TTC549 (cell line): ENCODE data around the gene GPR18.
"Not testable (repeated sequence)": the region's sequence is repeated elsewhere in the genome, so short reads cannot be mapped to it uniquely, and the experiment has no call there.

ENCODE experiments used
- FAIRE-seq: peaks from 2 replicates; lab custom pipeline; 2012; peaks lifted over from hg19 to GRCh38; lab: Jason Lieb, UNC

Gene GPR18

DNA sequence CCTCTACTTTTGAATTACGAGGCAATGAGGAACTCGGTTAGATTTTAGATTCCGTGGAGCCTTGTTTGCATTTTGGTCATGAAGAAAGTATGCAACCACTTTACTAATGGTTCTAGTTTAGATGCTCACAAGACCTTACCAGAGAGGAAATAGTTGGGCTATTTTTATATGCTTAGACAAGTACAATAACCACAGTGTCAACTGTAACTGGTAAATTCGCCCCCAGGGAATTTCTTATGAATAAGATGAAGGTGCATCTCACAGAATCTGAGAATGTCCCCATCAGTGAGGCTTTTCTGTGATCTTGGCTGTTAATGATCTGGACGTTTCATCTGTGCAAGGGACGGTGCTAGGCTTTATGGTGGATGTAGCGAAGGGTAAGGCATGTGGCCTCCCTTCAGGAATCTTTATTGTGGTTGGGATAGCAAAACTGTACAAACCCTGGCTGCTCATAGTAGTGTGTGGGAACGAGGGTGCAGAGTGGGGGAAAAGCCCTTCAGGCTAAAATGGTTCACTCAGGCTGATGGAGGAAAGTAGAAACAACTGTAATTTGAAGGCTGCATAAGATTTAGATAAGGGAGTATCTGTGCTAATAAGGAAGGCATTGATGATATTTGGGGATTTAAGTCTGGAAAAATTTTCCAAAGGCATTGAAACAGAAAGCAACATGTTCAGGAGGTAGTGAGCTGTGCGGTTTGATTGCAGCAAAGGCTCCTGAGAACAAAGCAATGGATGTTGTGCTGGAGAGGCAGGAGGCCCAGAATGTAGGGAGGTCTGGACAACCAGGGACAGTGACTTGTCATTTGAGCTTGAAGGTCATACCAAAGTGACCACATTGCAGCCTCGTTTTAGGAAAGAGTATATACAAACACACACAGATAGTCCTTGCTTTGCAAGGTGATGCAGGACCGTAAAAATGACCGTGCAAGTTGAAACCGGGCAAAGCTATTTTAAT, 29.2 kb downstream of the GPR18 start:
- FAIRE-seq = no peak

DNA sequence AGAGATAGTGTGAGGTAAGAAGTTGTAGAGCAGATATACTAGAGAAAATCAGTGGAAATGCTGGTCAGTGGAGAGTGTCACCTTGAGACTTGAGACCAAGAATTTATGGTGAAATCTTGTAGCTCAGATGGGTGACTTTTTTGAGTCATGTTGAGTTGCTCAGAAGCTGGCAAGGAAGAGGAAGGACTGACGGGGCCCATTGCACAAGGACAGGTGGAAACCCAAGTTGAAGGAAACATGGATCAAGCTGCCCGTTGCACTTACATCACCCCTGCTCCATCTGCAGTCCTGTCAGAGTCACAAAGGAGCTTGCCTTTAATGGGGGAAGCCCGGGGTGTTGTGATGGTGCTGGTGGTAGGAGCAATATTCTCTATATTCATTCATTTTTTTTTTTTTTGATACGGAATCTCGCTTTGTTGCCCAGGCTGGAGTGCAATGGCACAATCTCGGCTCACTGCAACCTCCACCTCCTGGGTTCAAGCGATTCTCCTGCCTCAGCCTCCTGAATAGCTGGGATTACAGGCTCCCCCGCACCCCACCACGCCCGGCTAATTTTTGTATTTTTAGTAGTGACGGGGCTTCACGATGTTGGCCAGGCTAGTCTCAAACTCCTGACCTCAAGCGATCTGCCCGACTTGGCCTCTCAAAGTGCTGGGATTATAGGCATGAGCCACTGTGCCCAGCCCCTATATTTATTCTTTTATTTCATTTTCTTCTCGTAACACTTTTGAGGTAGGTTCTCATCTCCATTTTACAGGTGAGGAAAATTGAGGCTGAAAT, 30.1 kb downstream of the GPR18 start:
- no peak for FAIRE-seq

DNA sequence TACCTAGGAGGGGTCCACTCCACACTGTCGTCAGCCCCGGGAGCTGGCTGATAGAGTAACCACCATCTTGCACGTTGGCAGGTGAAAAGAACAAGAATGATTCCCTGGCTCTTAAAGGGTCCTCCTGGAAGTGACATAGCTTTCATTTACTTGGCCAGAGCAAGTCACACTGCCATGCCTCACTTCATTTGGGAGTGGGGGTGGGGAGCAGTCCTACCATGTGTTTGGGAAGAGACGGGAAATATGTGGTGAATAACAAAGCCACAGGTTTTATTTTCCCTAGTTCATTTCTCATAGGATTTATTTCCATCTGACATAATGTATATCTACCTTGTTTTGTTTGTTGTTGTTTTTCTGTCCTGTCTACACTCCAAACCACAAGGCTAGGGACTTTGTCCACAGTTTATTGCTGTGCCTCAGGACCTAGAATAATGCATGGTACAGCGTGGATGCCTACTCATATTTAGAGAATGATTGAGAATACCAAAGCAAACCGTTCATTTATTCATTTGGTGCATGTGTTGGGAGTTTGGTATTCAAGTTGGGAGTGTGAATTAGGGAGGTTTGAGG, 30.8 kb downstream of the GPR18 start:
- no peak for FAIRE-seq

DNA sequence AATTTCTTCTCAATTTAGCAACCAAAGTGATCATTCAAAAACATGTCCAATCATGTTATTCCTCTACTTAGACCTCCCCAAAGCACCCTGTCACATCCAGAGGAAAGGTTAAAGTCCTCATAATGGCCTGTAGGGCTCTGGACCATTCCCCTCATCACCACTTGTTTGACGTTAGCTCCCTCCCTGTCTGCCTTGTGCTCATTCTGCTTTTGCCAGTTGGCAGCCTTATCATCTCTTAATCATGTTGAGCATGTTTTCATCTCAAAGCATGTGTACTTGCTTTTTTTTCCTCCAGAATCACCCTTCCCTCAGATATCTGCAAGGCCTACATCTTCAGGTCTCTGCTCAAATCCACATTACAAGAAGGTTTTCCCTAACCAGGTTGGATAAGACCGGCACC, 31.7 kb downstream of the GPR18 start:
- FAIRE-seq = no peak

DNA sequence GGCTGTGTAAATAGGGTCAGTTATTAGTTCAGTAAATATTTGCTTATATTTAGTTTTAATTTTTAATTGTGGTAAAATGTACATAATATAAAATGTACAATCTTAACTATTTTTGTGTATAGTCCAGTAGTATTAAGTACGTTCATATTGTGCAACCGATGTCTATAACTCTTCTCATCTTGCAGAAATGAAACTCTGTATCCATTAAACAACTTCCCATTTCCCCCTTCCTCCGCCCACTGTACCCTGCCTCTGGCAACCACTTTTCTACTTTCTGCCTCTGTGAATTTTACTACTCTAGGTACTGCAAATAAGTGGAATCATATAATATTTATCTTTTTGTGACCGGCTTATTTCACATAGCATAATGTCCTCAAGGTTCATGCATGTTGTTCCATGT, 33.1 kb downstream of the GPR18 start:
- no peak for FAIRE-seq

DNA sequence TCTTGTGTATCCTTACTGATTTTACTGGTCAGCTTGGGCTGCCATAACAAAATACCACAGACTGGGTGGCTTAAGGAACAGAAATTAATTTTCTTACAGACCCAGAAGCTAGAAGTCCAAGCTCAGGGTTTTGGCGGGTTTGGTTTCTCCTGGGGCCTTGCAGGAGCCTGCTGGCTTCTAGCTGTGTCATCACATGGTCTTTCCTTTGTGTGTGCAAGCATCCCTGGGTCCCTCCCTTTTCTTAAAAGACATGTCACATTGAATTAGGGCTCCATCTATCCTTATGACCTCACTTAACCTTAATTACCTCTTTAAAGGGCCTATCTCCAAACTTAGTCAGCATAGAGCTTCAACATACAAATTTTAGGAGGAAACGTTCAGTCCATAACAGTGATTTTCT, 34.2 kb downstream of the GPR18 start:
- FAIRE-seq = no peak

DNA sequence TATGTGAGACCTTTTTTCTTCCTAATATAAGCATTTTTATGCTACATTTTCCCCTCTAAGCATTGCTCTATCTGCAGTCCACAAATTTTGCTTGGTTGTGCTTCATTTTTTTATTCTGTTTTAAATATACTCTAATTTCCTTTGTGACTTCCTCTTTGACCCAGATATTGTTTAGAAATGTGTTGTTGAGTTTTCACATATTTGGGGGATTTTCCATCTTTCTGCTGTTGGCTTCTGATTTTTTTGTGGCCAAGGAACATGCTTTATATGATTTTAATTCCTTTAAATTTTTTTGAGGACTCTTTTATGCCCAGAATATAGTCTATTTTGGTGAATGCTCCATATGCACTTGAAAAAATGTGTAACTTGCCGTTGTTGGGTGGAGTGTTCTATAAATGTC, 34.6 kb downstream of the GPR18 start:
- FAIRE-seq = no peak

DNA sequence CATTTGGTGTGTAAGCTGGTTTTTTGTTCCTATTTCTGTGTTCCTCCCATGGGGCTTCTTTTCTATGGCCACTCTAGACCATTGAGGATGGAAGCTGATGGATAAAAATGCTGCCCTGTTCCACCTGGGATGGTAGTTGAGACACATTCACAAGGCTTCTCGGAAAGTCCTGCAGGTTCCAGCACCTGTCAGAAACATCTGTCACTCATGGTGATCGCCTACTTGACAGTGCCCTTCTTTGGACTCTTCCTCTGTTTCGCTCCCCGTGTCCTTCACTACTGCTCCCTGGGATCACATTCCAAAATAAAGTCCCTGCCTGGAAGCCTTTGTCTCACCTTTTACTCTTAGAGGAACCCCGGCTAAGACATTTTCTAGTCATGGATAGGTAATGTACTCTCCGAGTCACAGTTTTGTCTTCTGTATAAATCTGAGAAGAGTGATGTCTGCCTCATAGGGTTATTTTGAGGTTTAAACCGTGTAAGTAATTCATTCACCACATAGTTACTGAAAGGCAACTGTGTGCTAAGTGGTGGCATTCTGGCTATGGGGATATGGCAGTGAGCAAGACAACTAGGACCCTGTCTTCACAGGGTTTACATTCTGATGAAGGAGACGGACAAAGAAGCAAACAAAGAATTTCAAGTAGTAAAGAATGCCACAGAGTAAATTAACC, 36.5 kb downstream of the GPR18 start:
- FAIRE-seq = no peak

DNA sequence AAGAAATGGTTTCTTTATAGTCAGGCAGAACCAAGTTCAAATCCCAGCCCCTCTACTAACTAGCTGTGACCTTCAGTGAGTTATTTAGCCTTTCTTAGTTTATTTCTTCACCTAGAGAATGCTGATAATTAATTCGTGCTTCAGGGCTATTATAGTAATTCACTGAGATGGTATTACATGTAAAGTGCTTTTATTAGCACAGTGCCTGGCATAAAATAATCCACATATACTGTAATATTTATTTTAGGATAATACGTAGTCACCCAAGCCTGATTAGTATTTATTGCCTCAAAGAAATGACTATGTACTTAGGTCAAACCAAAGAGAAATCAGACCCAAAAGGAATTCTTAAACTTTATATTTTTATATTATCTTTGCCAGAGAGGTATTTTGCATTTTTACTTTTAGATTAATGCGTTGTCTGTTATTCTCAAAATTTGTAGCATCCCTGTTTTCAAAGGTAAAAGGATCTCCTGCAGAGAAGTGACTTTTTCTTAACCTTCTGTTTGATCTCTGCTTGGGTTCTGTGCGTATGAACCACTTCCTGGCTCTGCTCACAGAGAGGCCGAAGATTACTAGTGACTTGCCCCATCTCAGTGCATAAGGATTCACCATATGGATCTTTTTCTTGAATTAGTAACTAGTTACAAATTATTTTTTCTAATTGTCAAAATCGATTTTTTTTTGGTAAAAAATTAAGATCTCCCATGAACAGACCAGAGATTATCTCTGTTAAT, 37.8 kb downstream of the GPR18 start:
- no peak for FAIRE-seq

DNA sequence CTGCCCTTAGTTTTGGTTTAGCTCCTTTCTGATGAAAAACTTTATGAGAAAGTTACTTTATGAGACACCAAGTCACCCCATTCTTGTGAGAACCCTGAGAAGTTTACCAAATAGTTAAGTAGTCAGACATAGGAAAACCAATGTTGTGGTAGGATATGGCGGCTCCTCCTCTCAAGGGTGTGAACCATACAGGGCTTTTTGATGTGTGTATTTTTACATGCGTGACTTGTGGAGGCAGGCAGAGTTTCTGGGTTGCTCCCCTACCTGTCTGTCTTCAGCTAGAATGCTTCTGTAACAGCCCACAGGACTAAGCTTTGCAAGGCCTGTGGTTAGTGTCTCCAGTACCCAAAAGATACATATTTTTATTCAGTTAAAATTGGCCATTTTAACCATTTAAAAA, 39.2 kb downstream of the GPR18 start:
- no peak for FAIRE-seq

DNA sequence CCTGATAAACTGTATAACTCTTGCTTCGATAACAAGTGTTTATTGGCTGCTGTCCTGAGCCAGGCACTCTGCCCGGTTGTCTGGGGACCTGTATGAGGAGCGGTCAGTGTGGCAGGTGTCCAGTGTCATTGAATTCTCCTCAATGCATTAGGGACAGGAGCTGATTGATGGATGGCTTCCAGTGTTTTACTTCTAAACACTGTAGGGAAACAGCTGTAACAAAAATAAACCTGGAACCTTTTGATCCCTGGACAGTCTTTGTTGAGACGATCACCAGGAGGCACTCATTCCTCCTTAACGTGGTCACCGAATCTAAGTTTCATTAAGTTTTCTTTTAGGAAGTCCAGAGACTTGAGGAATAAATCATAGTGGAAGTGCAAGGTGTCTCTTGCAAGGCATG, 39.6 kb downstream of the GPR18 start:
- no peak for FAIRE-seq

DNA sequence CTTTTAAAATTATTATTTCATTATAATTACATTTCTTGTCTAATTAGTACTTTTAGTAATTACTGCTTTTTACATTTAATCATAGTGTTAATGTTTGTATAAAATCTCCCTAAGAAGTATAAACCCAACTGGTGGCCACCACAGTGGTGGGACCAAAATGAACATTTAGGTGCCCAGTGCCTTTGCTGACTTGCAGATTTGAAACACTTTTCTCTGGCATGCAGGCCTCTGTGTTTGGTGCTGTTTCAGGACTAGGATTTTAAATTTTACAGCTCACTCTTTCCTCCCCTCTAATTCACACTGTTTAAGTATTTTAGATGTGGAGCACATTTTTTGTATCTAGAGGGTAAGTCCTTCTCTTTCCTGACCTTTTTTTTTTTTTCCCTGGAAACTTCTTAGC, 40.1 kb downstream of the GPR18 start:
- FAIRE-seq = no peak

DNA sequence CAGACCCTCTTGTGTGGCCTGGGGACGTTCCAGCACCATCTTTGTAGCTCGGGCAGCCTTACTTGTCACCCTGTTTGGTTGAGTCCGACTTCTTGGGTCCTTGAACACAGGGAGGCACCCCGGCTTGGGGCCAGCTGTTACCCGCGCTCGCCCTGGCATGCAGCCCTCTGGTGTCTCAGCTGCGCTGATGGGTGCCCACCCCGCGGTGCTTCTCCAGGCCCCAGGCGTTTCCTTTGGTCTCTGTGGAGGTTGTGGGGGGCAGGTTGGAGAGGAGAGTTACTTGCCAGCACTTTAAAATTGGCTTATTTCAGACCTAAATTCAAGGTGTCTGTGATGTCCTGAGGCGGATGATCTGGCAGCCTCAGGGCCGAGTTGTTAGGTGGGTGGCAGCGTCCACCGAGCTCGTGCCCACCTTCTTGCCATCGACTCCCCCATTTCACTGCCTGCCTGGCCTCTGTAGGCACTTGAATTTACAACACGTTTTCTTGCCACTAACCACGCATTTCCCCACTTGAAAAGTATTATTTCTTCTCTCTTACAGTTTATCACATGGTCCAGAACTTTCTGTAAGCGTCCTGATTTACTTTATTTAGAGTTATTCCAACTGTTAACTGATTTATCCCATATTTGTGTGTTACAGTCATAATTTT, 40.6 kb downstream of the GPR18 start:
- FAIRE-seq = no peak

DNA sequence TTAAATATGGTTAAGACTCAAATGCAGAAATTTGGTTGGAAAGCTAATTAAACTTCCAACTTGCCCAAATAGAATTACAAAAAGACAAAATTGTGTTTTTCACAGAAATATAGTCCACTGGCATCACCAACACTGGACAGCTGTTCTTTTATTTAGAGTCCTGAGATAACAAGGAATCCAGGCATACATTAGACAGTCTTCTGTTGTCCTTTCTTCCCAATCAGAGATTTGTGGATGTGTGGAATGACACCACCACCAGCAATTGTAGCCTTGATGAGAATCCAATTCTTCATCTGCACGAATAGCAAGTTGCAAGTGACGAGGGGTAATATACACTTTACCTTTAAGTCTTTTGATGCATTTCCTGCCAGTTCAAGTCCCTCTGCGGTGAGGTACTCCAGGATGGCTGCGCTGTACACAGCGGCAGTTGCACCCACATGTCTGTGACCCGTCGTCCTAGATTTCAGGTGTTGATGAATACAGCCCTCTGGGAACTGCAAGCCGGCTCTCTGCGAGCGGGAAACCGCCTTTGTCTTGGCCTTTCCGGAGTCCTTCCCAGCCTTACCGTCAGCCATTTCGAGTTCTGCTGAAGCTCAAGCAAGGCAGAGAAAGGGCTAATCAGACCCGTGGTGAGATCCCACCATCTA, 42.9 kb downstream of the GPR18 start:
- no peak for FAIRE-seq

DNA sequence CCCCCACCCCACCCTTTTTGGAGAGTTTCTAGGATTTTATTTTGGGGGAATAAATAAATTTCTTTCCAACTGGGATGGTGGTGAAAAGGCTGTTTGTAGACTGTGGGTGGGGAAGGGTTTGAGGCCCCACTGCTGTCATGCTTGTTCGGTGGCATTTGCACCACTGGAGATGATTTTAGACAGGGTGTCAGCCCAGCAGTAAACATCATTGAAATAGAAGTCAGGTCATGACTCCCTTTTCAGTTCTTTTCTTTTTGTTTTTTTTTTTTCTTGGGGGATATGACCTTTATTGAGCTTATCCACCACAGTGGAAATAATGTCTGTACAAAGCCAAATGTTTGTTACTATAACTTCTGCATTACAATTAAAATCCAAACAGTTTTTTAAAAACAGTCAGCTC, 43.4 kb downstream of the GPR18 start:
- no peak for FAIRE-seq

DNA sequence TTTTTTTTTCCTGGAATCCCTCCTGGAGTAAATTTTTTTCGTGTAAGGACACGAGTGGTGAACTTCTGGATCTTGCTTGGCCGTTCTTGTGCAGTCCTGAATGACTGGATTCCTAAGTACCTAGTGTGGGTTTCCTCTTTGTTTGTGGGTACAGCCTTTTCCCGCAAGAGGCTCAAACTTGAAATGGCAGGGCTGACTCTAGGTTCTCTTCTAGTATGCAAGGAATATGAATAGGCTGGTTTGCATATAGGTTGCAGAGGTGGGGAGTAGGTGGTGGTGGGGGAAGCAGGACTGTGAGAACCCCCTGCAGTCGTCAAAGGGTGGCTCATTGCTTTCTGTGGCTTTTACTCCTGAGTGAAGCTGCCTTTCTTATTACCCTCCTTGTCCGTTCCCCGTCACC, 43.9 kb downstream of the GPR18 start:
- no peak for FAIRE-seq

DNA sequence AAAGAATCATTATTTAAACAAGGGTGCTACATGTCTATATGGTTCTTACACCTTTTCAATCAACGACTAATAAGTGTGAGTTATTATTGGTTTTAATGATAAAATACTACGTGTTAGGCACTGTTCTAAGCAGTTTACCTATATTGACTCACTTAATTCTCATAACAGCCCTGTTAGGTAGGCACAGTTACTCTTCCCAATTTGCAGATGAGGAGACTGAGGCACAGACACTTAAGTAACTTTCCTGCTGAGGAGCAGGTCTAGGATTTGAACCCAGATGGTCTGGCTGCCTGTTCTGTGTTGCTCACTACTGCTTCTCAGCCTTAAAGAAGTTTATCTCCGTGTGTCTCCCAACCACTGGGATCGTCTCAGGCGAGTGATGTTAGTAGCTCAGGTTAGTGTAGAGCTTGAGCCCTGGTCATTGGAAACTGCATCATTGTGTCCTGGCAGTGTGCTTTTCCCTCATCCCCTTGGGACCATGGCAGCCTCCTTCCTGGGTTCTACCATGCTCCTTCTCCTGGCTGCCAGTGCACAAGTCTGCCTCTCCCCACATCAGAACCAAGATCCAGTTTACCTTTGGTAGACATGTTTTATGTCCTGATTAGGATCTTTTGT, 46.7 kb downstream of the GPR18 start:
- FAIRE-seq = no peak

DNA sequence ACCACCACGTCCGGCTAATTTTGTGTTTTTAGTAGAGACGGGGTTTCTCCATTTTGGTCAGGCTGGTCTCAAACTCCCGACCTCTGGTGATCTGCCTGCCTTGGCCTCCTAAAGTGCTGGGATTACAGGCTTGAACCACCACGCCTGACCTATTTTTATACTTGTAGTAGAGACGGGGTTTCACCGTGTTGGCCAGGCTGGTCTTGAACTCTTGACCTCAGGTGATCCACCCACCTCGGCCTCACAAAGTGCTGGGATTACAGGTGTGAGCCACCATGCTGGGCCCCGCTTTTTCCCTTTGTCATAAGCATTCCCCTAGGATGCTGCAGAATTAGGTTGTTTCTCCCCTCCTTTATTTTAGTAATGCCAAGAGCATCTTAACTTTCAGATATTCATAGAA, 47.6 kb downstream of the GPR18 start:
- FAIRE-seq = not testable (repeated sequence)

DNA sequence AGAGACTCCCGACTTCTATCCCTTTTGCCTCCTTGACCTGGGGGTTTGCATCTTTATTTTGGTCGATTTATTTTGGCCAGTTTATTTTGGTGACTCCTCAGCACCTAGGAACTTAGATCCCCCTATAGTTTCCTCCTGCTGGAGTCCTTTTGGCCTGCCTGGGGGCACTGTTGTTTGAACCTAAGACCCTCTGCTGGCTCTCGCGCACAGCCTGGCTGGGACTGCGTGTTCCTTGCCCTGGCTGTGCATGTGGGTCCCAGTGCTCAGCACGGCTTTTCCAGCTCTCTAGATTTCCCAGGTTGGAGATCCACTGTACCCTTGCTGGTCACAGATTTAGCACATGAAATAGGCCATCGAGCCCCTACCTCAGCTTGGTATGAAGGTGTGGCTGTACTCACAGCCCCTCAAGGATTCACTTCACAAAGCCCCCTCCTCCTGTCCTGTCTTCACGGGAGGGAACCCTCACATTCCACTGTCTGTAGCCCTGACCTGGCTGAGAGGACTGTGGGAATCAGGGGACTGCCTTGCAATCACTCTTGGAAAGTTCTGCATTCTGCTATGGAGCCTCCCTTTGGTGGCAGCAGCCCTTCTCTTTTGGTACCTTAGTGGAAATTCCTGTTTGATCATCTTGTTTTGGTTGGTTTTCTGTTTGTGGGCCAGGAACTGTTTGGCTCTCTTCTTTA, 49.2 kb downstream of the GPR18 start:
- FAIRE-seq = no peak

DNA sequence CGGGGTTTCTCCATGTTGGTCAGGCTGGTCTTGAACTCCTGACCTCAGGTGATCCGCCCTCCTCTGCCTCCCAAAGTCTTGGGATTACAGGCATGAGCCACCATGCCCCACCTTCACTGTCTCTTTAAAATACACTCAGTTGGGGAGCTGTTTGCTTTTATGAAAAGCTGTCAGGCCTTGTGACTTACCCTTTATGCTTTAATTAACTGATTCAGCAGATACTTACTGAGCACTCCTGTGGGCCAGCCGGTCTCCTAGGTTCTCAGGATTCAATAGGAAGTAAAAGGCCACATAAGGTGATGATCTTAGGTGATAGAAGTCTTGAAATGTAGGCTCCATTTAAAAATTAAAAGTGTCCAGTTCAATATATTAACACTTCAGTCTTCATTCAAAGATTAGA, 50.0 kb downstream of the GPR18 start:
- no peak for FAIRE-seq
